ENCODE results near the gene TRIM2. TPM values are rescaled to one million over a fixed set of nuclear protein-coding genes. Genes with fewer than 3 reads are reported as not detected.

TRIM2 gene
- polyA plus RNA-seq, 1 of the 3 experiments (the other 2 are of a cell fraction), result 16.4 TPM

GRCh38 chr4:153206534-153206933 is 2.3 kb downstream of the TRIM2 start:
- Histone ChIP-seq H3K9me3 (no peaks in the 10 kb centered on the region), H3K4me1 (ENCODE audit: control insufficient read depth in 1 of 2, insufficient read depth in 2 of 2, low read depth in 1 of 2, low read length in 1 of 2) (peaks cover 0 to 5% of the 10 kb centered on the region in 2 experiments; a peak in 1 of 4 replicates), H3K36me3 (replicated peaks in 1 of 2; ENCODE audit: control insufficient read depth in 1 of 2, insufficient read depth in 2 of 2, low read length in 1 of 2) (no peaks in the 10 kb centered on the region), H3K27ac (ENCODE audit: low read depth in 2 of 2, low read length in 1 of 2) (no peak overlapping the region), H3F3A (replicated peaks; ENCODE audit: insufficient read depth) (no peaks in the 10 kb centered on the region), H3K4me3 (ENCODE audit: low read depth in 2 of 2, low read length in 1 of 2) (no peak overlapping the region), H3K4me2 (no peak overlapping the region), H3K9ac (no peak overlapping the region), H2AFZ (ENCODE audit: low read depth) (no peak overlapping the region), H3K27me3 (ENCODE audit: insufficient read depth) (no peaks in the 10 kb centered on the region), H3K79me2 (ENCODE audit: insufficient read depth) (no peaks in the 10 kb centered on the region), H3K9me2 (no peaks in the 10 kb centered on the region), H4K20me1 (ENCODE audit: insufficient read depth) (no peaks in the 10 kb centered on the region)
- TF ChIP-seq, protein P1, sequence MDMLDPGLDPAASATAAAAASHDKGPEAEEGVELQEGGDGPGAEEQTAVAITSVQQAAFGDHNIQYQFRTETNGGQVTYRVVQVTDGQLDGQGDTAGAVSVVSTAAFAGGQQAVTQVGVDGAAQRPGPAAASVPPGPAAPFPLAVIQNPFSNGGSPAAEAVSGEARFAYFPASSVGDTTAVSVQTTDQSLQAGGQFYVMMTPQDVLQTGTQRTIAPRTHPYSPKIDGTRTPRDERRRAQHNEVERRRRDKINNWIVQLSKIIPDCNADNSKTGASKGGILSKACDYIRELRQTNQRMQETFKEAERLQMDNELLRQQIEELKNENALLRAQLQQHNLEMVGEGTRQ (IDR thresholded peaks at IDR 0.05; ENCODE audit: borderline replicate concordance, low read depth, low read length), result no peak
- no peak for TF ChIP-seq ELF1 (IDR thresholded peaks at IDR 0.05)
- no peak for TF ChIP-seq MEF2A (IDR thresholded peaks at IDR 0.05; ENCODE audit: borderline replicate concordance, low read depth)
- TF ChIP-seq RAD21 (IDR thresholded peaks at IDR 0.05; ENCODE audit: low read length), result no peak
- no peak for TF ChIP-seq POLR2AphosphoS5 (IDR thresholded peaks at IDR 0.05; ENCODE audit: low read depth, low read length)
- no peak for TF ChIP-seq CTCF (IDR thresholded peaks at IDR 0.05)
- no peak for TF ChIP-seq ZBTB33 (IDR thresholded peaks at IDR 0.05; ENCODE audit: borderline replicate concordance, low read depth)
- TF ChIP-seq EZH2phosphoT487 (IDR thresholded peaks at IDR 0.05; ENCODE audit: borderline replicate concordance, low read depth), result no peak
- TF ChIP-seq GABPA (IDR thresholded peaks at IDR 0.05; ENCODE audit: low read depth), result no peak
- no peak for TF ChIP-seq TEAD4 (IDR thresholded peaks at IDR 0.05; ENCODE audit: borderline replicate concordance, insufficient read depth)
- DNase-seq, result no peak
- 73% methylated on average over 5 of the region's 5 CpGs for WGBS (ENCODE audit: low lambda C conversion rate)
- CTCF ChIA-PET, result interaction anchor here (1.1 to 3.2 kb wide), 7 partner anchors 11 to 112 kb away, joined by 4 to 16 read pairs (median 7); no protein-coding TSS in a partner anchor
- POLR2A ChIA-PET, result no interaction called here

- Histone ChIP-seq H3F3A (replicated peaks; ENCODE audit: insufficient read depth) (no peaks in the 10 kb centered on the region), H3K4me2 (no peak overlapping the region), H3K79me2 (ENCODE audit: insufficient read depth) (no peaks in the 10 kb centered on the region), H3K36me3 (replicated peaks in 1 of 2; ENCODE audit: control insufficient read depth in 1 of 2, insufficient read depth in 2 of 2, low read length in 1 of 2) (no peaks in the 10 kb centered on the region), H2AFZ (ENCODE audit: low read depth) (no peak overlapping the region), H3K9ac (no peak overlapping the region), H4K20me1 (ENCODE audit: insufficient read depth) (no peaks in the 10 kb centered on the region), H3K4me1 (ENCODE audit: control insufficient read depth in 1 of 2, insufficient read depth in 2 of 2, low read depth in 1 of 2, low read length in 1 of 2) (peaks cover 0 to 5% of the 10 kb centered on the region in 2 experiments; a peak in 1 of 4 replicates), H3K27me3 (ENCODE audit: insufficient read depth) (no peaks in the 10 kb centered on the region), H3K27ac (ENCODE audit: low read depth in 2 of 2, low read length in 1 of 2) (no peak overlapping the region), H3K9me3 (no peaks in the 10 kb centered on the region), H3K4me3 (ENCODE audit: low read depth in 2 of 2, low read length in 1 of 2) (no peak overlapping the region), H3K9me2 (no peaks in the 10 kb centered on the region)
- ChIA-PET POLR2A (no interaction called here), CTCF (interaction anchor here (1.0 to 3.2 kb wide), 7 partner anchors 12 to 111 kb away, joined by 4 to 16 read pairs (median 7); no protein-coding TSS in a partner anchor)
- no peak for DNase-seq
- WGBS (ENCODE audit: low lambda C conversion rate), result 77% methylated on average over 8 of the region's 8 CpGs
- TF ChIP-seq POLR2AphosphoS5 (IDR thresholded peaks at IDR 0.05; ENCODE audit: low read depth, low read length) (no peak), MEF2A (IDR thresholded peaks at IDR 0.05; ENCODE audit: borderline replicate concordance, low read depth) (no peak), ZBTB33 (IDR thresholded peaks at IDR 0.05; ENCODE audit: borderline replicate concordance, low read depth) (no peak), USF1 (IDR thresholded peaks at IDR 0.05; ENCODE audit: borderline replicate concordance, low read depth) (no peak), RXRA (IDR thresholded peaks at IDR 0.05; ENCODE audit: borderline replicate concordance, low read depth) (no peak), FOSL2 (IDR thresholded peaks at IDR 0.05; ENCODE audit: borderline replicate concordance, low read depth) (no peak), RCOR1 (IDR thresholded peaks at IDR 0.05; ENCODE audit: low read length) (no peak), SMC3 (IDR thresholded peaks at IDR 0.05; ENCODE audit: low read depth, low read length) (no peak), CHD2 (IDR thresholded peaks at IDR 0.05; ENCODE audit: low read length, partially characterized antibody) (no peak), JUND (IDR thresholded peaks at IDR 0.05) (no peak), FOXM1 (IDR thresholded peaks at IDR 0.05; ENCODE audit: low read depth) (no peak), GABPA (IDR thresholded peaks at IDR 0.05; ENCODE audit: low read depth) (no peak), GATA2 (CRISPR knock-in tag; IDR thresholded peaks at IDR 0.05) (no peak), NFIC (IDR thresholded peaks at IDR 0.05; ENCODE audit: borderline replicate concordance) (no peak)
- TF ChIP-seq, protein P2, sequence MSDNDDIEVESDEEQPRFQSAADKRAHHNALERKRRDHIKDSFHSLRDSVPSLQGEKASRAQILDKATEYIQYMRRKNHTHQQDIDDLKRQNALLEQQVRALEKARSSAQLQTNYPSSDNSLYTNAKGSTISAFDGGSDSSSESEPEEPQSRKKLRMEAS (IDR thresholded peaks at IDR 0.05; ENCODE audit: low read depth), result no peak
Measured at GRCh38 chr4:153207027-153207426, 2.8 kb downstream of the TRIM2 start.
